GM12873 (cell line): ENCODE data around the gene ADGRB2.

Source experiments
- CTCF ChIP-seq: IDR thresholded peaks from 2 replicates; pipeline ENCODE4 v1.5.1; 2012; ENCODE audit warnings: low read depth, mild to moderate bottlenecking, moderate library complexity, low read length, control low read depth; ENCODE audit not compliant: insufficient read depth; ENCODE audit errors: missing control alignments

ADGRB2 gene

GRCh38 chr1:31760471-31761470 is 3.4 kb downstream of the ADGRB2 start:
- no peak for TF ChIP-seq CTCF

GRCh38 chr1:31759298-31760023 is 4.7 kb downstream of the ADGRB2 start:
- no peak for TF ChIP-seq CTCF

- TF ChIP-seq CTCF: no peak
Measured at GRCh38 chr1:31758823-31759222, 5.3 kb downstream of the ADGRB2 start.

- no peak for TF ChIP-seq CTCF
Measured at GRCh38 chr1:31757989-31758388, 6.2 kb downstream of the ADGRB2 start.

GRCh38 chr1:31757204-31757679 is 6.9 kb downstream of the ADGRB2 start:
- peak; percentile 27 for TF ChIP-seq CTCF

- TF ChIP-seq CTCF: no peak
Measured at GRCh38 chr1:31756578-31756977, 7.6 kb downstream of the ADGRB2 start.
